Lower lobe of right lung (tissue), 2 donors: Measurements from ENCODE around the gene SERPIND1. TPM values are rescaled to one million over a fixed set of nuclear protein-coding genes. Genes with fewer than 3 reads are reported as not detected.

Experiments
- ATAC-seq, 2 donors: fragments of 200-7000 bp; cut with Tn5 transposase; one replicate each; pipeline ENCODE4 v1.9.1; 2020 to 2022; ENCODE audit warnings: mild to moderate bottlenecking in 2 of 2, moderate library complexity in 2 of 2
- DNase-seq: peaks from one replicate; pipeline ENCODE4 v3.0.0-alpha.2; 2020
- H3K27ac ChIP-seq: fragments of 200-600 bp; one replicate; pipeline ENCODE4 v1.8.0; 2022
- H3K27me3 ChIP-seq: fragments of 200-600 bp; one replicate; pipeline ENCODE4 v1.8.0; 2022; ENCODE audit warnings: low read depth
- H3K36me3 ChIP-seq: fragments of 200-600 bp; one replicate; pipeline ENCODE4 v1.8.0; 2022; ENCODE audit warnings: mild to moderate bottlenecking
- H3K4me1 ChIP-seq: fragments of 200-600 bp; one replicate; pipeline ENCODE4 v1.8.0; 2022
- H3K4me3 ChIP-seq: fragments of 200-600 bp; one replicate; pipeline ENCODE4 v1.8.0; 2022; ENCODE audit warnings: mild to moderate bottlenecking
- H3K9me3 ChIP-seq: fragments of 200-600 bp; one replicate; pipeline ENCODE4 v1.8.0; 2022
- intact Hi-C: fragments of 100-400 bp; cut with DNase I; formaldehyde crosslinking; loops from one replicate; pipeline ENCODE4 v1.11.0; 2022
- total RNA-seq: library from RNA; stranded (reverse); fragmentation: NEBNext Ultra II Directional; extraction: Animal tissue kit (Norgen Biotek cat#: 25700); gene quantifications from one replicate; pipeline ENCODE4 v1.2.1, GENCODE V29; 2021
- TF ChIP-seq, protein P1 (sequence below): fragments of 200-600 bp; IDR thresholded peaks from one replicate; pipeline ENCODE4 v1.8.0; 2022; ENCODE audit warnings: antibody characterized with exemption, mild to moderate bottlenecking
- donor health status: DM: no; HTN: yes; CAD: no; lungs with severe emphysema.

The SERPIND1 gene
- total RNA-seq, 1 donor from 2014 or later: 0.24 TPM

DNA sequence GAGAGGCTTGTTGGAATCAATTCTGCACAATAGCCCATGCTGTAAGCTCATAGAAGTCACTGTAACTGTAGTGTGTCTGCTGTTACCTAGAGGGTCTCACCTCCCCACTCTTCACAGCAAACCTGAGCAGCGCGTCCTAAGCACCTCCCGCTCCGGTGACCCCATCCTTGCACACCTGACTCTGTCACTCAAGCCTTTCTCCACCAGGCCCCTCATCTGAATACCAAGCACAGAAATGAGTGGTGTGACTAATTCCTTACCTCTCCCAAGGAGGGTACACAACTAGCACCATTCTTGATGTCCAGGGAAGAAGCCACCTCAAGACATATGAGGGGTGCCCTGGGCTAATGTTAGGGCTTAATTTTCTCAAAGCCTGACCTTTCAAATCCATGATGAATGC lies 13.3 kb downstream of the SERPIND1 start:
- ATAC-seq (no peak), DNase-seq (no peak)
- TF ChIP-seq, protein P1, sequence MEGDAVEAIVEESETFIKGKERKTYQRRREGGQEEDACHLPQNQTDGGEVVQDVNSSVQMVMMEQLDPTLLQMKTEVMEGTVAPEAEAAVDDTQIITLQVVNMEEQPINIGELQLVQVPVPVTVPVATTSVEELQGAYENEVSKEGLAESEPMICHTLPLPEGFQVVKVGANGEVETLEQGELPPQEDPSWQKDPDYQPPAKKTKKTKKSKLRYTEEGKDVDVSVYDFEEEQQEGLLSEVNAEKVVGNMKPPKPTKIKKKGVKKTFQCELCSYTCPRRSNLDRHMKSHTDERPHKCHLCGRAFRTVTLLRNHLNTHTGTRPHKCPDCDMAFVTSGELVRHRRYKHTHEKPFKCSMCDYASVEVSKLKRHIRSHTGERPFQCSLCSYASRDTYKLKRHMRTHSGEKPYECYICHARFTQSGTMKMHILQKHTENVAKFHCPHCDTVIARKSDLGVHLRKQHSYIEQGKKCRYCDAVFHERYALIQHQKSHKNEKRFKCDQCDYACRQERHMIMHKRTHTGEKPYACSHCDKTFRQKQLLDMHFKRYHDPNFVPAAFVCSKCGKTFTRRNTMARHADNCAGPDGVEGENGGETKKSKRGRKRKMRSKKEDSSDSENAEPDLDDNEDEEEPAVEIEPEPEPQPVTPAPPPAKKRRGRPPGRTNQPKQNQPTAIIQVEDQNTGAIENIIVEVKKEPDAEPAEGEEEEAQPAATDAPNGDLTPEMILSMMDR: no peak
- no peaks in the 10 kb centered on the region for H3K4me1 ChIP-seq
- H3K9me3 ChIP-seq: no peaks in the 10 kb centered on the region
- H3K4me3 ChIP-seq: no peak overlapping the region
- intact Hi-C loops: no loop called here
- no peak overlapping the region for H3K27ac ChIP-seq
- H3K36me3 ChIP-seq: peaks cover 85% of the 10 kb centered on the region
- no peaks in the 10 kb centered on the region for H3K27me3 ChIP-seq

DNA sequence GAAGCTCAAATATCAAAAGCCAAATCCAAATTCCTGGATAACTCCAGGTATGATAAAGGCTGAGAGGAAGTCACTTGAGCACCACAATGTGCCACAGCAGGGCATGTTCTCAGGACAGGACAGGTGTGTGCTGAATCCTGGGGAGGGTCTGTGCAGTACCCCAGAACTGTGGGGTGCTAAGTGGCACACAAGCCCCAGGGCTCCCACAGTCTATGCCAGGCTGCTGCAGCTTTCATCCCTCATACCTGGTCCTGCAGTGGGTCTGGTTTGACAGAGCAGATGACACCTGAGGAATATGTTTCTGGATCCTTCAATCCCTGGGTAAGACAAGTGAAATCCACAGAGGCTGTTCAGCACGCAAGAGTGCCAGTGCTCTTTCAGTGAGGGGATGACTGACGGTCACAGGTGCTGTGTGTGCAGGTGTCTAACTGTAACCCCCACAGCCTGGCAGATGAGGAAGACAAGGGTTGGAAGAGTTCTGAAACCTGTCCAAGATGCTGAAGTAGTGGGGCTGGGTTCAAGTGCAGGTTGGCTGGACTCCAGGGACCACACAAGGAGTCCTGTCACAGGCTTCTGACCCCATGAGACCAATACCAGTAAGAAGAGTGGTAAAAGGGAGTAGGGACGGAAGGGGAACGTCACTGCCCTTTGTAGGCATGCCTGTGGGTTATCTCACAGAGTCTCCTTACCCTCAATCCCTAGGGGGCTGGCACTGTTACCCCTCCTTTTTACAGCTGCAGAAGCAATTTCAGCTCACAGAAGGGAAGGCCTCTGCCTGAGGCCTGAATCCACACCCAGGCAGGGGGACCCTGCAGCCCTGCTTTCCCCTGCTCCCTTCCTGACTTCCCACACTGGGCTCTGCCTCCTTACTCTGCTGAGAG lies 14.1 kb downstream of the SERPIND1 start:
- Histone ChIP-seq H3K9me3 (no peaks in the 10 kb centered on the region), H3K27ac (no peak overlapping the region), H3K27me3 (no peaks in the 10 kb centered on the region), H3K4me3 (no peak overlapping the region), H3K4me1 (no peaks in the 10 kb centered on the region), H3K36me3 (peaks cover 86% of the 10 kb centered on the region)
- TF ChIP-seq, protein P1: no peak
- ATAC-seq (no peak), DNase-seq (no peak)
- intact Hi-C loops: no loop called here

DNA sequence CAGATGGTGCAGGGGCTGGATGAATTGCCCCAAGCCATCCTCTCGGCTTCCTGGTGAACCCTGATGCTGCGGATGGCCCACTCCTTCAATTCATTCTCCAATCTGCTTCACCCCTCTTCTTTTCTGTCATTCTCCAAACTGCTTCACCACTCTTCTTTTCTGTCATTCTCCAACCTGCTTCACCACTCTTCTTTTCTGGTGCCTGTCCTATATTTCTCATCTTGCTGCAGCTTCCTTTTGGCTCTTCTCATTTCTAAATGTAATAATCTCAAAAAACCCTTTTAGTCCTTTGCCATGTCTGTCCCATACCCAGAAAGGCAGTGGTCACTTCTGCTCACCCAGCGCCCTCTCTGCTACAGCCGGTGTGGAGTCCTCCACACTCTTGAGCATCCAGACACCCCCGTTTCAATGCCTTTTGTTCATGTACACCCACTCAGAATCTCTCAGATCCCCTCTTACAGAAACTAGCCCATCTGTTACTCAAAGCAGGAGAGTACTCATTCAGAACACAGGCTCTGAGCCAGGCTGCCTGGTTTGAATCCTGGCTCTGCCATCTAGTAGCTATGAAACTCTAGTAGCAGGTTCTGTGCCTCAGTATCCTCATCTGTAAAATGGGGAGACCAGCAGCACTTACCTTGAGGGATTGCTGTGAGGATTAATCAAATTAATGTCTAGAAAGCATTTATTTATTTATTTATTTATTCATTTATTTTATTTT lies 14.9 kb downstream of the SERPIND1 start:
- Histone ChIP-seq H3K9me3 (no peaks in the 10 kb centered on the region), H3K27me3 (no peaks in the 10 kb centered on the region), H3K27ac (no peak overlapping the region), H3K4me1 (no peaks in the 10 kb centered on the region), H3K4me3 (no peak overlapping the region), H3K36me3 (peaks cover 84% of the 10 kb centered on the region)
- intact Hi-C loops: no loop called here
- TF ChIP-seq, protein P1: no peak
- DNase-seq (no peak), ATAC-seq (no peak)

DNA sequence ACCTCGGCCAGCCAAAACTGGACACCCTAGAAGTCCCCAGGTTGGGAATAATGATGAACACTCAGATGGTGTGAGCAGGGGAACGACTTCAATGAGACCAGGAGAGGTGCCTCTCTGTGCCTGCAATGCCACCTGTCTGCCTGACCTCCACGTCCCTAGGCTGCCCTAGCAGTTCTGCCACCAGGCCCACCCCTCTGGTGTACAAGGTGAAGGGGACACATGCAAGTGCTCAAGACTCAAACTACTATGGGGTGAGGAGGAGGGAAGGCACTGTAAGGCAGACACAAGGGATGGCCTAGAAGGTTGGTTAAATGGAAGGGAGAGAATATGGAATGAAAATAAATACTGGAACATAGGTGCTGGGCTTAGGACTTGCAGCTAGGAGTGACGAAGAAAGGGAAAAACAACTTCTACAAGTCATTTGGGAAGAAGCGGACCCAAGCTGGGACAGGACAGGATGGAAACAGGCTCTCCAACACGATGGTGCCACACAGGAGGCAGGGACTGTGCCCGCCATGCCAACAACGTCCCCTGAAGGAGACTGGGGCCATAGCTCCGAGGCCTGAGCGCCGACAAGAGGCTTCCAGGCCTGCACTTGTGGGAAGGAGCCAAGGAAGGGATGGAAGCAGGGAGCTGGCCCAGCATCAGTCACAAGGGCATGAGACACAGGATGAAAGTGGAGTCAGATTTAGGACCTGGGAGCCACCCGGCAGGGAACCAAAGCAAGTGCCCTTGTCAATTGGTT lies 18.5 kb downstream of the SERPIND1 start:
- DNase-seq (no peak), ATAC-seq (no peak)
- Histone ChIP-seq H3K4me3 (no peak overlapping the region), H3K36me3 (peaks cover 88% of the 10 kb centered on the region), H3K9me3 (no peaks in the 10 kb centered on the region), H3K27me3 (no peaks in the 10 kb centered on the region), H3K4me1 (no peaks in the 10 kb centered on the region), H3K27ac (no peak overlapping the region)
- intact Hi-C loops: no loop called here
- TF ChIP-seq, protein P1: no peak

DNA sequence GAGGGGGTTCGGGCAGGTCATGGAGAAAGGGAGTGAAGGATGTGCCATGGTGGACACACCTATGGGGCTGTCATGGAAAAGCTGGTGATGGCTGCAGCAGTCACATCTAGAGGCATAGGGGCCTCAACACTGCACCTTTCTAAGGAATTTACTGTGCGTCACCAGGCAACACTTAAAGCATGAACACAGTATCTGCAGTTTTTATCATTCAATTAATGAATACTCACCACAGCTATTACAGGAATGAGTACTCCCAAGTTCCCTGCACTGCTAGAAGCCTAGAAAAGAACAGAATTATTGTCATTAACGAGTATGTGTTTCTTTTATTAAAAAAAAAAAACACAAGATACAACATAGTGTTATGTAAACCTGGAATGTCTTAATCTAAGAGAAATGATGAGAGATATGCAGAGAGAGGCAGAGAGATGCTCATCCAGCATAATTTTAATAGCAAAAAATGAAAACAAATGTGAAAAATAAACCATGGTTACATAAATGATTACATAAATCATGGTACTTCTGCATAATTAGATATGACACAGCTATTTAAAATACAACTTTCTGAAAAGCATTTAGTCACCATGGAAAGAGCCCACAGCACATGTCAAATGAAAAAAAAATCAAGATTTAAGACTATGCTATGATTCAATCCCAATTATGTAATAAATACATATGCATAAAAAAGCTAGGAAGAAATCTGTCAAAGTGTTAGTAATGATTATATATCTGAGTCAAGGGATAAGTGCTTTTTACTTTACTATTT lies 19.2 kb downstream of the SERPIND1 start:
- TF ChIP-seq, protein P1: no peak
- Histone ChIP-seq H3K4me1 (no peaks in the 10 kb centered on the region), H3K27ac (no peak overlapping the region), H3K9me3 (no peaks in the 10 kb centered on the region), H3K36me3 (peaks cover 88% of the 10 kb centered on the region), H3K4me3 (no peak overlapping the region), H3K27me3 (no peaks in the 10 kb centered on the region)
- ATAC-seq (peak; percentile 28 to 68), DNase-seq (no peak)
- intact Hi-C loops: no loop called here
